Measurements from ENCODE around the gene SAPCD2.

The SAPCD2 gene

GRCh38 chr9:137035507-137035834 is 34.9 kb downstream of the SAPCD2 start (continued):
- TF ChIP-seq ZNF138 (tag by site-specific recombination; IDR thresholded peaks at IDR 0.05; ENCODE audit: borderline replicate concordance) (no peak), MEIS1 (CRISPR knock-in tag; IDR thresholded peaks at IDR 0.05; ENCODE audit: borderline replicate concordance) (no peak), ZNF350 (tag by site-specific recombination; IDR thresholded peaks at IDR 0.05) (no peak), ZNF768 (tag by site-specific recombination; IDR thresholded peaks at IDR 0.05) (no peak), SCRT1 (tag by site-specific recombination; IDR thresholded peaks at IDR 0.05; ENCODE audit: borderline replicate concordance) (peak; percentile 98), ZNF391 (tag by site-specific recombination; IDR thresholded peaks at IDR 0.05; ENCODE audit: borderline replicate concordance, low read depth) (peak; percentile 4; the same call in 1 of the 2 replicates), SALL2 (tag by site-specific recombination; IDR thresholded peaks at IDR 0.05; ENCODE audit: borderline replicate concordance) (no peak), ZBTB48 (tag by site-specific recombination; IDR thresholded peaks at IDR 0.05) (no peak), ZNF501 (tag by site-specific recombination; IDR thresholded peaks at IDR 0.05) (no peak), ZSCAN23 (tag by site-specific recombination; IDR thresholded peaks at IDR 0.05) (no peak), CTCF (tag by site-specific recombination; IDR thresholded peaks at IDR 0.05) (peak; percentile 57; the same call in 1 of the 2 replicates), ZNF561 (tag by site-specific recombination; IDR thresholded peaks at IDR 0.05; ENCODE audit: borderline replicate concordance) (no peak), ZNF626 (tag by site-specific recombination; IDR thresholded peaks at IDR 0.05) (no peak), ZNF660 (tag by site-specific recombination; IDR thresholded peaks at IDR 0.05) (no peak), ZNF362 (tag by site-specific recombination; IDR thresholded peaks at IDR 0.05) (no peak), TRIM28 (IDR thresholded peaks at IDR 0.05; ENCODE audit: borderline replicate concordance, low read length) (no peak)
- TF ChIP-seq, protein P1, sequence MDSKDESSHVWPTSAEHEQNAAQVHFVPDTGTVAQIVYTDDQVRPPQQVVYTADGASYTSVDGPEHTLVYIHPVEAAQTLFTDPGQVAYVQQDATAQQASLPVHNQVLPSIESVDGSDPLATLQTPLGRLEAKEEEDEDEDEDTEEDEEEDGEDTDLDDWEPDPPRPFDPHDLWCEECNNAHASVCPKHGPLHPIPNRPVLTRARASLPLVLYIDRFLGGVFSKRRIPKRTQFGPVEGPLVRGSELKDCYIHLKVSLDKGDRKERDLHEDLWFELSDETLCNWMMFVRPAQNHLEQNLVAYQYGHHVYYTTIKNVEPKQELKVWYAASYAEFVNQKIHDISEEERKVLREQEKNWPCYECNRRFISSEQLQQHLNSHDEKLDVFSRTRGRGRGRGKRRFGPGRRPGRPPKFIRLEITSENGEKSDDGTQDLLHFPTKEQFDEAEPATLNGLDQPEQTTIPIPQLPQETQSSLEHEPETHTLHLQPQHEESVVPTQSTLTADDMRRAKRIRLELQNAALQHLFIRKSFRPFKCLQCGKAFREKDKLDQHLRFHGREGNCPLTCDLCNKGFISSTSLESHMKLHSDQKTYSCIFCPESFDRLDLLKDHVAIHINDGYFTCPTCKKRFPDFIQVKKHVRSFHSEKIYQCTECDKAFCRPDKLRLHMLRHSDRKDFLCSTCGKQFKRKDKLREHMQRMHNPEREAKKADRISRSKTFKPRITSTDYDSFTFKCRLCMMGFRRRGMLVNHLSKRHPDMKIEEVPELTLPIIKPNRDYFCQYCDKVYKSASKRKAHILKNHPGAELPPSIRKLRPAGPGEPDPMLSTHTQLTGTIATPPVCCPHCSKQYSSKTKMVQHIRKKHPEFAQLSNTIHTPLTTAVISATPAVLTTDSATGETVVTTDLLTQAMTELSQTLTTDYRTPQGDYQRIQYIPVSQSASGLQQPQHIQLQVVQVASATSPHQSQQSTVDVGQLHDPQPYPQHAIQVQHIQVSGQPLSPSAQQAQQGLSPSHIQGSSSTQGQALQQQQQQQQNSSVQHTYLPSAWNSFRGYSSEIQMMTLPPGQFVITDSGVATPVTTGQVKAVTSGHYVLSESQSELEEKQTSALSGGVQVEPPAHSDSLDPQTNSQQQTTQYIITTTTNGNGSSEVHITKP (tag by site-specific recombination; IDR thresholded peaks at IDR 0.05), result peak; percentile 3; the same call in 1 of the 2 replicates
- TF ChIP-seq, protein P2, sequence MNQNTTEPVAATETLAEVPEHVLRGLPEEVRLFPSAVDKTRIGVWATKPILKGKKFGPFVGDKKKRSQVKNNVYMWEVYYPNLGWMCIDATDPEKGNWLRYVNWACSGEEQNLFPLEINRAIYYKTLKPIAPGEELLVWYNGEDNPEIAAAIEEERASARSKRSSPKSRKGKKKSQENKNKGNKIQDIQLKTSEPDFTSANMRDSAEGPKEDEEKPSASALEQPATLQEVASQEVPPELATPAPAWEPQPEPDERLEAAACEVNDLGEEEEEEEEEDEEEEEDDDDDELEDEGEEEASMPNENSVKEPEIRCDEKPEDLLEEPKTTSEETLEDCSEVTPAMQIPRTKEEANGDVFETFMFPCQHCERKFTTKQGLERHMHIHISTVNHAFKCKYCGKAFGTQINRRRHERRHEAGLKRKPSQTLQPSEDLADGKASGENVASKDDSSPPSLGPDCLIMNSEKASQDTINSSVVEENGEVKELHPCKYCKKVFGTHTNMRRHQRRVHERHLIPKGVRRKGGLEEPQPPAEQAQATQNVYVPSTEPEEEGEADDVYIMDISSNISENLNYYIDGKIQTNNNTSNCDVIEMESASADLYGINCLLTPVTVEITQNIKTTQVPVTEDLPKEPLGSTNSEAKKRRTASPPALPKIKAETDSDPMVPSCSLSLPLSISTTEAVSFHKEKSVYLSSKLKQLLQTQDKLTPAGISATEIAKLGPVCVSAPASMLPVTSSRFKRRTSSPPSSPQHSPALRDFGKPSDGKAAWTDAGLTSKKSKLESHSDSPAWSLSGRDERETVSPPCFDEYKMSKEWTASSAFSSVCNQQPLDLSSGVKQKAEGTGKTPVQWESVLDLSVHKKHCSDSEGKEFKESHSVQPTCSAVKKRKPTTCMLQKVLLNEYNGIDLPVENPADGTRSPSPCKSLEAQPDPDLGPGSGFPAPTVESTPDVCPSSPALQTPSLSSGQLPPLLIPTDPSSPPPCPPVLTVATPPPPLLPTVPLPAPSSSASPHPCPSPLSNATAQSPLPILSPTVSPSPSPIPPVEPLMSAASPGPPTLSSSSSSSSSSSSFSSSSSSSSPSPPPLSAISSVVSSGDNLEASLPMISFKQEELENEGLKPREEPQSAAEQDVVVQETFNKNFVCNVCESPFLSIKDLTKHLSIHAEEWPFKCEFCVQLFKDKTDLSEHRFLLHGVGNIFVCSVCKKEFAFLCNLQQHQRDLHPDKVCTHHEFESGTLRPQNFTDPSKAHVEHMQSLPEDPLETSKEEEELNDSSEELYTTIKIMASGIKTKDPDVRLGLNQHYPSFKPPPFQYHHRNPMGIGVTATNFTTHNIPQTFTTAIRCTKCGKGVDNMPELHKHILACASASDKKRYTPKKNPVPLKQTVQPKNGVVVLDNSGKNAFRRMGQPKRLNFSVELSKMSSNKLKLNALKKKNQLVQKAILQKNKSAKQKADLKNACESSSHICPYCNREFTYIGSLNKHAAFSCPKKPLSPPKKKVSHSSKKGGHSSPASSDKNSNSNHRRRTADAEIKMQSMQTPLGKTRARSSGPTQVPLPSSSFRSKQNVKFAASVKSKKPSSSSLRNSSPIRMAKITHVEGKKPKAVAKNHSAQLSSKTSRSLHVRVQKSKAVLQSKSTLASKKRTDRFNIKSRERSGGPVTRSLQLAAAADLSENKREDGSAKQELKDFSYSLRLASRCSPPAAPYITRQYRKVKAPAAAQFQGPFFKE (tag by site-specific recombination; IDR thresholded peaks at IDR 0.05; ENCODE audit: borderline replicate concordance), result 0 out of 2 replicates have a peak, but pooled peaks have one; percentile 33
